PC-9 (cell line): ENCODE results near the gene AQP12A.

Experiments
- CTCF ChIP-seq: fragments of 200-600 bp; sonication (generic); conservative IDR thresholded peaks from 2 replicates; pipeline ENCODE4 v1.6.1; 2017; ENCODE audit warnings: mixed run types, antibody characterized with exemption, mild to moderate bottlenecking, moderate library complexity
- EZH2 ChIP-seq: fragments of 200-600 bp; sonication (generic); IDR thresholded peaks from 2 replicates; pipeline ENCODE4 v1.8.0; 2017; ENCODE audit warnings: antibody characterized with exemption, low read depth

GRCh38 chr2:240648155-240648649 lies 43.5 kb upstream of the AQP12A start:
- TF ChIP-seq EZH2 (no peak), CTCF (no peak)
